Measurements from ENCODE around the gene PROX2.

DNA sequence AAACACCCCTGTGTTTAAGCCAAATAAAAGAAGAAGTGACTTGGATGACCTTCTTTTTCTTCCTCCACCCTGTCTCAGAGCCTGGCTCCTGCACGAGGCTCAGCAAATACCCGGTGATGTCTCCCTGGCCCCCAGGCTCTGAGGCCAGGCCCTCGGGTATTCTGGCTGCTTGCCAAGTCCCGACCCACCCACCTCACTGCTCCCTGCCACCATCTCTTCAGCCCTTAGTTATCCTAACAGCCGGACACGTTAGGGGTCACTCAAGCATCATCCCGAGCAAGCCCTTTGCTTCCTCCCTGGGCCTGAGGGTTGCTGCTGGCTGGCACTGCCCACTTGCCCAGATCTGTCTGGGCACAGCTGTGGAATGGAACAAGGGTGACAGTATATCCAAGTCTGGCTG lies 39.9 kb upstream of the PROX2 start:
- TF ChIP-seq EZH2 (IDR thresholded peaks at IDR 0.05; ENCODE audit: borderline replicate concordance, low read depth, low read length, severe bottlenecking): no peak
- TF ChIP-seq, protein P1, sequence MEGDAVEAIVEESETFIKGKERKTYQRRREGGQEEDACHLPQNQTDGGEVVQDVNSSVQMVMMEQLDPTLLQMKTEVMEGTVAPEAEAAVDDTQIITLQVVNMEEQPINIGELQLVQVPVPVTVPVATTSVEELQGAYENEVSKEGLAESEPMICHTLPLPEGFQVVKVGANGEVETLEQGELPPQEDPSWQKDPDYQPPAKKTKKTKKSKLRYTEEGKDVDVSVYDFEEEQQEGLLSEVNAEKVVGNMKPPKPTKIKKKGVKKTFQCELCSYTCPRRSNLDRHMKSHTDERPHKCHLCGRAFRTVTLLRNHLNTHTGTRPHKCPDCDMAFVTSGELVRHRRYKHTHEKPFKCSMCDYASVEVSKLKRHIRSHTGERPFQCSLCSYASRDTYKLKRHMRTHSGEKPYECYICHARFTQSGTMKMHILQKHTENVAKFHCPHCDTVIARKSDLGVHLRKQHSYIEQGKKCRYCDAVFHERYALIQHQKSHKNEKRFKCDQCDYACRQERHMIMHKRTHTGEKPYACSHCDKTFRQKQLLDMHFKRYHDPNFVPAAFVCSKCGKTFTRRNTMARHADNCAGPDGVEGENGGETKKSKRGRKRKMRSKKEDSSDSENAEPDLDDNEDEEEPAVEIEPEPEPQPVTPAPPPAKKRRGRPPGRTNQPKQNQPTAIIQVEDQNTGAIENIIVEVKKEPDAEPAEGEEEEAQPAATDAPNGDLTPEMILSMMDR (IDR thresholded peaks at IDR 0.05; ENCODE audit: borderline replicate concordance, extremely low read depth, low read length, poor library complexity, severe bottlenecking): no peak
